RWPE2 (cell line): Measurements from ENCODE around the gene RAP1B.

Experiments
- ATAC-seq: fragments of 200-7000 bp; cut with Tn5 transposase; 3 replicates; pipeline ENCODE4 v1.9.1; 2021; ENCODE audit warnings: low read depth
- DNase-seq: peaks from one replicate; pipeline ENCODE4 v3.0.0-alpha.2; 2020; ENCODE audit warnings: low spot score
- H3K27ac ChIP-seq: fragments of 450-650 bp; 2 replicates; pipeline ENCODE4 v1.5.1; 2017; ENCODE audit warnings: mild to moderate bottlenecking; ENCODE audit not compliant: poor library complexity, severe bottlenecking
- H3K27me3 ChIP-seq: fragments of 250-450 bp; sonication (Bioruptor Pico); 2 replicates; pipeline ENCODE4 v1.5.1; 2021; ENCODE audit warnings: mild to moderate bottlenecking, moderate library complexity; ENCODE audit not compliant: insufficient read depth, poor library complexity, severe bottlenecking
- H3K36me3 ChIP-seq: fragments of 250-450 bp; sonication (Bioruptor Pico); 2 replicates; pipeline ENCODE4 v1.5.1; 2020; ENCODE audit warnings: low read depth, mild to moderate bottlenecking, moderate library complexity
- H3K4me1 ChIP-seq: fragments of 250-450 bp; sonication (Bioruptor Pico); 2 replicates; pipeline ENCODE4 v1.5.1; 2021; ENCODE audit warnings: mild to moderate bottlenecking, moderate library complexity; ENCODE audit not compliant: insufficient read depth, poor library complexity, severe bottlenecking
- H3K4me3 ChIP-seq: fragments of 250-450 bp; sonication (Bioruptor Pico); 2 replicates; pipeline ENCODE4 v1.5.1; 2021; ENCODE audit warnings: mild to moderate bottlenecking, moderate library complexity; ENCODE audit not compliant: severe bottlenecking
- H3K9me3 ChIP-seq: fragments of 250-450 bp; sonication (Bioruptor Pico); 2 replicates; pipeline ENCODE4 v1.5.1; 2021; ENCODE audit warnings: mild to moderate bottlenecking, moderate library complexity; ENCODE audit not compliant: severe bottlenecking
- TF ChIP-seq, protein P1 (sequence below): fragments of 450-650 bp; IDR thresholded peaks from one replicate; pipeline ENCODE4 v1.5.1; 2017; ENCODE audit warnings: mild to moderate bottlenecking, moderate library complexity; ENCODE audit not compliant: poor library complexity, severe bottlenecking

Gene RAP1B

DNA sequence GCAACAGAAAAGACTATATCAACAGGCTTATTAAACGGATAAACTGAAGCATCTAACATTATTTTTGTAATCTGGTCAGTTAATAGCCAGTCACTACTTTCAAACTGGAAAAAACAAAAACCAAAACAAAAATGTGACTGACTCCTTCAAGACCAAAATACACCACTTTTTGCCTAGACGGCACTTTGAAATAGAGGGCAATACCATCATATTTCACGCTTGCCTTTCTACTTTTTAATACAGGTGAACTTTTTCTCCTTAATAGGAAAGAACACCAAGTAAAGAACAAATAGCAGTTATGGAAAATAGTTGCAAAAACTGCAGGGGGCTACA lies 75.5 kb downstream of the RAP1B start:
- peaks cover 29% of the 10 kb centered on the region for H3K36me3 ChIP-seq
- ATAC-seq (no peak), DNase-seq (no peak)

DNA sequence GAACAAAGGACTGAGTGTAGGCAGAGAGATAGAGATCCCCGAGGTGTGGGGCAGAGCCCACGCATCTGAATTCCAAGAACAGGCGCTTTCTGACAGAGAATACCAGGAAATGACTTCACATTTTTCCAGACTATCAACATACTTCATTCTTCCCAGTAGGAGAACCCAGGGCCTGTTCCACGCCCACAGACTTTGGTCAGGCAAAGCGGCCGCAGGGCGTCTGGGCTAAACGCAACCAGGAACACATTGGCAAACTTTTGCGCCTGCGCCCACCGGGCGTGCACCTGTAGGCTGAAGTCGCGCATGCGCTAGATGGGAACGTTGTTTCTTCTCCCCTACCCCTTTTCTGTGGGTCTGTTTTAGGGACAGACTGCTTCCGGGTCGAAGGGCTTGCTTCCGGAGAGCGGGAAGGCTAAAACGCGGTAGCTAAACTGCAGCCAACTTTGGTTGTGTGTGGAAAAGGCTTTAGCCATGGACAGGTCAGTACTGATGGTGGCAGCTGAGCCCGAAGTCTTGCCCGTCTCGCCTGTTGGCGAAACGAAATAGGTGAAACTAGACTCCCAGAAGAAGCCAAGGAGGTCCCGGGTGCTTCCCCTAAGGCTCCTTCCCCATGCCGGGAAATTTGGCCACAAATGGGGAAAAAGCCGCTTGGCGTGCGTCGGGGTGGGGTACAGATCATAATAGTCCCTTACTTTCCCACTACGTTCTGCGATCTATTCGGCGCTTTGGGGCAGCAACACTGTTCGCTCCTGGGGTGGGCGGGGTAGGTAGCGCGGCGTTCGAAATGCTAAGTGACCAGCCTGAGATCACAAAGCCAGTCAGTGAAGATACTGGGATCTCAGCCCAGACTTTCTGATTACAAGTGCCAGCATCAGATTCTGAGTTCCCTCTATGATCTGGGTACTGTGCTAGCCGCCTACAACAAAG lies 76.2 kb downstream of the RAP1B start, which contains the start of gene NUP107:
NUP107 (plus strand) TSS at position 384 of the 927 bp plus-strand sequence; CDS start at position 472, 88 bp downstream.
- DNase-seq (peak; percentile 99), ATAC-seq (peak; percentile 94)
- H3K36me3 ChIP-seq: peaks cover 35% of the 10 kb centered on the region
- peaks cover 4% of the 10 kb centered on the region for H3K4me1 ChIP-seq
- H3K9me3 ChIP-seq: no peaks in the 10 kb centered on the region
- H3K27ac ChIP-seq: peak within 1 kb of the TSS; percentile 59
- H3K4me3 ChIP-seq: peak within 1 kb of the TSS; percentile 58
- H3K27me3 ChIP-seq: no peaks in the 10 kb centered on the region
- TF ChIP-seq, protein P1, sequence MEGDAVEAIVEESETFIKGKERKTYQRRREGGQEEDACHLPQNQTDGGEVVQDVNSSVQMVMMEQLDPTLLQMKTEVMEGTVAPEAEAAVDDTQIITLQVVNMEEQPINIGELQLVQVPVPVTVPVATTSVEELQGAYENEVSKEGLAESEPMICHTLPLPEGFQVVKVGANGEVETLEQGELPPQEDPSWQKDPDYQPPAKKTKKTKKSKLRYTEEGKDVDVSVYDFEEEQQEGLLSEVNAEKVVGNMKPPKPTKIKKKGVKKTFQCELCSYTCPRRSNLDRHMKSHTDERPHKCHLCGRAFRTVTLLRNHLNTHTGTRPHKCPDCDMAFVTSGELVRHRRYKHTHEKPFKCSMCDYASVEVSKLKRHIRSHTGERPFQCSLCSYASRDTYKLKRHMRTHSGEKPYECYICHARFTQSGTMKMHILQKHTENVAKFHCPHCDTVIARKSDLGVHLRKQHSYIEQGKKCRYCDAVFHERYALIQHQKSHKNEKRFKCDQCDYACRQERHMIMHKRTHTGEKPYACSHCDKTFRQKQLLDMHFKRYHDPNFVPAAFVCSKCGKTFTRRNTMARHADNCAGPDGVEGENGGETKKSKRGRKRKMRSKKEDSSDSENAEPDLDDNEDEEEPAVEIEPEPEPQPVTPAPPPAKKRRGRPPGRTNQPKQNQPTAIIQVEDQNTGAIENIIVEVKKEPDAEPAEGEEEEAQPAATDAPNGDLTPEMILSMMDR: no peak

More for the DNA sequence above, 75.5 kb downstream of the RAP1B start:
- Histone ChIP-seq H3K4me1 (peaks cover 4% of the 10 kb centered on the region), H3K27ac (peak overlapping the region; percentile 59), H3K4me3 (peak overlapping the region; percentile 58), H3K27me3 (no peaks in the 10 kb centered on the region), H3K9me3 (no peaks in the 10 kb centered on the region)
- TF ChIP-seq, protein P1: no peak

DNA sequence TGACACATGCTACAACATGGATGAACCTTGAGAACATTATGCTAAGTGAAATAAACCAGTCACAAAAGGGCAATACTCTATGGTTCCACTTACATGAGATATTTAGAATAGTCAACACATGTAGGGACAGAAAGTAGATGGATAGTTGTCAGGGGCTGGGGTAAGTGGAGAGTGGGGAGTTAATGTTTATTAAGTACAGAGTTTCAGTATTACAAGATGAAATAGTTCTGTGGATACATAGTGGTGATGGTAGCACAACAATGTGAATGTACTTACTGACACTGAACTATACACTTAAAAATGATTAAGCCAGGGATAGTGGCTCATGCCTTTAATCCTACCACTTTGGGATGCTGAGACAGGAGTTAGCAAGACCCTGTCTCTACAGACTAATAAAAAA lies 84.8 kb downstream of the RAP1B start:
- peaks cover 97% of the 10 kb centered on the region for H3K36me3 ChIP-seq
- ATAC-seq (no peak), DNase-seq (no peak)
- H3K27me3 ChIP-seq: no peaks in the 10 kb centered on the region
- no peaks in the 10 kb centered on the region for H3K4me1 ChIP-seq
- no peak overlapping the region for H3K4me3 ChIP-seq
- no peaks in the 10 kb centered on the region for H3K9me3 ChIP-seq
- TF ChIP-seq, protein P1: no peak
- no peak overlapping the region for H3K27ac ChIP-seq

DNA sequence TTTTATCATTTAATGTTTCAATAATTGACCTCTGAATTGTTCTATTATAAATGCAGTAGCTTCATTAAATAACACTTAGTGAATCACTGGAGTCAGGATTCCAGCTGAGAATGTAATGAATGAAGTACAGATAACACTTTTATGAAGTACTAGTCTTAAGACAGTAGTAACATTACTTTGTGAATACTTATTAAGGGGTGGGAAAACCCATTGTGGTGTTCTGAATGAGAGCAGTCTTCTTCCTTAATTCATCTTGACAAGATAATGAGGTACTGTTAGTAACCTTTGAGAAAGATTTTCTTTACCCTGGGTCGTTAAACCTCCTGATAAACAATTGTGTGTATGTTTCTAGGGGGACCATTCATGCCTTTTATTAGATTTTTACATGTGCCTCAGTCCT lies 88.8 kb downstream of the RAP1B start:
- TF ChIP-seq, protein P1: no peak
- ATAC-seq: no peak
- H3K4me1 ChIP-seq: no peaks in the 10 kb centered on the region
- H3K4me3 ChIP-seq: no peak overlapping the region
- H3K9me3 ChIP-seq: no peaks in the 10 kb centered on the region
- peaks cover 99% of the 10 kb centered on the region for H3K36me3 ChIP-seq
- no peaks in the 10 kb centered on the region for H3K27me3 ChIP-seq
- no peak for DNase-seq
- no peak overlapping the region for H3K27ac ChIP-seq
